Stimulated activated CD4-positive, alpha-beta T cell treated with anti-CD3 and anti-CD28 coated beads, Interleukin-4, amount 100 ng/mL, for 4 hours (primary cell): Measurements from ENCODE around the gene SHD.
"Not testable (repeated sequence)": the region's sequence is repeated elsewhere in the genome, so short reads cannot be mapped to it uniquely, and the experiment has no call there.

ENCODE experiments used
- DNase-seq, 2 experiments: peaks; one replicate each; pipeline ENCODE4 v3.0.0-alpha.2; 2020

SHD gene

DNA sequence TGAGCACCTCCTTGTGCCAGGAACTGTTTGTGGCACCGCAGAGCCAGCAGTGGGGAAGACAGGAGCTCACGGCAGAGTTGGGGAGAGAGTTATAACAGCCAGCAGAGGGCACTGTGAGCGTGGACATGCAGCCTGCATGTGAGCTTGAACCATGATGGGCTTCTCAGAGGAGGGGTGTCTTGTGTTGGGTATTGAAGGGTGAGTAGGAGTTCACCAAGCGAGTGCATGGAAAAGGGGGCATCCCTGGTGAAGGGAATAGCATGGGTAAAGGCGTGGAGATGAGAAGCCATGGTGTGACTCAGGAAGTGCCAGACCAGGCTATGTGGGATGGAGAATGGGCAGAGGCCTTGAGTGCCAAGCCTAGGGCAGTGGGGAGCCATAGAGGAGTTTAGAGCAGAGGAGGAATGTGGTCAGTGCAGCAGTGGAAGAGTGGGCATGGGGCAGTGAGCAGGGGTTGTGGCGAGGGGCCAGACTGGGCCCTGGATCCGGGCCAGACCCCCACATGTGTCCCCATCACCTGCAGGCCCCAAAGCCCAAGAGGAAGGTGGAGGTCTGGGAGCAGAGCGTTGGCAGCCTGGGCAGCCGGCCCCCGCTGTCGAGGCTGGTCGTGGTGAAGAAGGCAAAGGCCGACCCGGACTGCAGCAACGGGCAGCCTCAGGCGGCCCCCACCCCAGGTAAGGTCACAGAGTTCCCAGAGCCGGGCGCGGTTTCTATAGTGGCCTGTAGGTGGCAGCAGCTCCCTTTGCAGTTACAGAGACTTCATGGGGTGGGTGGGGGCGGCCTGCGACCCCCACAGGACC lies 11.8 kb upstream of the SHD start:
- peak; percentile 48 to 63 for DNase-seq

DNA sequence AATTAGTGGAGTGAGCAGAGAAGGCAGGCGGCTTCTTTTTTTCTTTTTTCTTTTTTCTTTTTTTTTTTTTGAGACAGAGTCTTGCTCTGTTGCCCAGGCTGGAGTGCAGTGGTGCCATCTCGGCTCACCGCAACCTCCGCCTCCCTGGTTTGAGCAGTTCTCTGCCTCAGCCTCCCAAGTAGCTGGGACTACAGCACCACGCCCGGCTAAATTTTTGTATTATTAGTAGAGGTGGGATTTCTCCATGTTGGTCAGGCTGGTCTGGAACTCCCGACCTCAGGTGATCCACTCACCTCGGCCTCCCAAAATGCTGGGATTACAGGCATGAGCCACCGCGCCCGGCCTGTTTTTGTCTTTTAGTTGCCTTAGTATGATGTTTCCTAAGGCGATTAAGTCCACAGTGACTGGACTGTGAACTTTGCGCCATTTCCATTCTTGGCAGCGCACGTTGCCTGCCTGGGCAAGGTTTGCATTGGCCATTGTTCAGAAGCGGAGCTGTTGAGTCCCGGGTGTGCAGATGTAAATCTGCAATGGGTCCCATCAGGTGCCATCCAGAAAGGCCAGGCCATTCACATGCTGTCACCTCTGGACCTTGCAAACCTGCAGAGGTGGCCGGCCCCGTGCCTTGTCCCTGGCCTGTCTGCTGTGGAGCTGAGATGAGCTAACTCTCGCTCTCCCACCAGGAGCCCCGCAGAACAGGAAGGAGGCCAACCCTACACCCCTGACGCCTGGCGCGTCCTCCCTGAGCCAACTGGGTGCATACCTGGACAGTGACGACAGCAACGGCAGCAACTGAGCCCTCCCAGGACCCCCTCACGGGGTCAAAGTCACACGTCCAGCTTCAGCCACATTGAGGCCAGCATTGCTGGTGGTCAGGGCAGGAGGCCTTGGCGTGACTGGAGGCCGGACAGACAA lies 10.9 kb upstream of the SHD start:
- DNase-seq = no peak

GRCh38 chr19:4268816-4269430 lies 10.1 kb upstream of the SHD start:
- no peak for DNase-seq

DNA sequence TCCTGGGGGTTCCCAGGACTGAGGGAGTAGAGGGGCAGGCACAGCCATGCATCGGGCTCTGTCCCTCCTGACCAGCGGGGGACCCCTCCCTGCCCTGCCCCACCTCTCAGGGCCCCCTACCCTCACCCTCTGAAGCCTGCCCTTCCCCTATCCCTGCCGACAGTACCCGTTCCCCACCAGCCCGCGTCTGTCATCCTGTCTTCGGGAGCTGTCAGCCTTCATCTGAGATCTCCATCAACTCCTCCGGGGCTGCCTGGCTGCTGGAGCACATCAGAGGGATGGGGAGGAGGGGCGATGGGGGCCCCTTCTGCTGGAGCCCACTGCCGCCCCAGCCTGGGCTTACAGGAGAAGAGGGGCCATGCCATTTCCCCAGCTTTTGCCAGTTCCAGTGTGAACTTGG lies 6.2 kb upstream of the SHD start:
- DNase-seq = no peak

DNA sequence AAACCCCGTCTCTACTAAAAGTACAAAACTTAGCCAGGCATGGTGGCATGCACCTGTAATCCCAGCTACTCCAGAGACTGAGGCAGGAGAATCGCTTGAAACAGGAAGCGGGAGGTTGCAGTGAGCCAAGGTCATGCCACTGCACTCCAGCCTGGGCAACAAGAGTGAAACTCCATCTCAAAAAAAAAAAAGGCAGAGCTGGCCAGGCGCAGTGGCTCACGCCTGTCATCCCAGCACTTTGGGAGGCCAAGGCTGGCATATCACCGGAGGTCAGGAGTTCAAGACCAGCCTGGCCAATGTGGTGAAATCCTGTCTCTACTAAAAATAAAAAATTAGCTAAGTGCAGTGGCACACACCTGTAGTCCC lies 4.8 kb upstream of the SHD start:
- DNase-seq = not testable (repeated sequence)

GRCh38 chr19:4277191-4277696 lies 1.8 kb upstream of the SHD start:
- no peak for DNase-seq

GRCh38 chr19:4278010-4278409 lies 1.1 kb upstream of the SHD start:
- no peak for DNase-seq

GRCh38 chr19:4279267-4279529 lies 132 bp downstream of the SHD start:
- no peak for DNase-seq

DNA sequence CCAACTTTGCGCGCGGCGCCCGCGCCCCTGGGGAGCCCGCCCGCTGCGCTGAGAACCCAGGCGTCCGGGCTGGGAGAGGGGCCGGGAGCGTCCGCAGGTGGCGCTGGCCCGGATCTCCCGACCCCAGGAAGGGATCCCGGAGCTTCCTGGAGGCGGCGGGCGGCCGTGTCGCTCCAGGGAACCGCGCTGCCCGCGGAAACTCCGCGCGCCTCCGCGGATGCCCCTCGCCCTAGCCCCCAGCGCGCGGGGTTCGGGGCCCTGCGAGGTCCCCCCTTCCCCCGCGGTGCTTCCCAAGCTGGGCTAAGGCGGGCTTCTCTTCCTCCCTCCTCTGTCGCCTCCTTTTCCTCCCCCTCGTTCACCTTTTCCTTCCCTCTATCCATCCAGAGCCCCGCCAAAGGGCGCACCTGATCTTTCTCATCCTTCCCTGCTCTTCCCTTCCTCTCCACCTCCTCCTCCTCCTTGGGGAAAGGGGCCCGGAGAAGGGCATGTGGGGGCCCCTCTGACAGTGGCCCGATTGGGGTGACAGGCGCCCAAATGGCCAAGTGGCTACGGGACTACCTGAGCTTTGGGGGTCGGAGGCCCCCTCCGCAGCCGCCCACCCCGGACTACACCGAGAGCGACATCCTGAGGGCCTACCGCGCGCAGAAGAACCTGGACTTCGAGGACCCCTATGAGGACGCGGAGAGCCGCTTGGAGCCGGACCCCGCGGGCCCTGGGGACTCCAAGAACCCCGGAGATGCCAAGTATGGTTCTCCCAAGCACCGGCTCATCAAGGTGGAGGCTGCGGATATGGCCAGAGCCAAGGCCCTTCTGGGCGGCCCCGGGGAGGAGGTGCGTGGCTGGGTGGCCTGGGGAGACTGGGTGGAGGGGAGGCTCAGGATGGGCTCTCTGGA lies 710 bp downstream of the SHD start:
- DNase-seq = no peak

- DNase-seq = no peak
Observed at GRCh38 chr19:4284176-4284958, 5.3 kb downstream of the SHD start.

DNA sequence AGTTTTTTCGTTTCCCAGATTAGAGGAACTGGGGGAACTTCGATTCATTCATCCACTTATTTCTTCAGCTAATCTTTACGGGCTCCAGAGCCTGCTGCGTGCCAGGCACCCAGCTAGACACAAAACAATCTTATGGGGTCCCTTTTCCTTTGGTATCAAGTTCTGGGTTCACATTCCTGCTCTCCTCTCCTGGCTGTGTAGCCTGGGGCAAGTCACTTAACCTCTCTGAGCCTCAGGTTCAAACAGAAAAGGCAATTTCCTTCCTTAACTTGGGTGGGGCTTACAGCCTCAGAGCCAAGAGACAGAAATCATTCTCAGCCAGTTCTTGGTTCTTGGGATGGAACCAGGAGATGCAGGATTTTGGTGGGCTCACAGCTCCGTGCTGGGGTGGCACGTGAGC lies 5.9 kb downstream of the SHD start:
- no peak for DNase-seq

GRCh38 chr19:4286141-4286540 lies 7.1 kb downstream of the SHD start:
- not testable (repeated sequence) for DNase-seq

GRCh38 chr19:4288091-4288777 lies 9.2 kb downstream of the SHD start:
- DNase-seq = no peak

DNA sequence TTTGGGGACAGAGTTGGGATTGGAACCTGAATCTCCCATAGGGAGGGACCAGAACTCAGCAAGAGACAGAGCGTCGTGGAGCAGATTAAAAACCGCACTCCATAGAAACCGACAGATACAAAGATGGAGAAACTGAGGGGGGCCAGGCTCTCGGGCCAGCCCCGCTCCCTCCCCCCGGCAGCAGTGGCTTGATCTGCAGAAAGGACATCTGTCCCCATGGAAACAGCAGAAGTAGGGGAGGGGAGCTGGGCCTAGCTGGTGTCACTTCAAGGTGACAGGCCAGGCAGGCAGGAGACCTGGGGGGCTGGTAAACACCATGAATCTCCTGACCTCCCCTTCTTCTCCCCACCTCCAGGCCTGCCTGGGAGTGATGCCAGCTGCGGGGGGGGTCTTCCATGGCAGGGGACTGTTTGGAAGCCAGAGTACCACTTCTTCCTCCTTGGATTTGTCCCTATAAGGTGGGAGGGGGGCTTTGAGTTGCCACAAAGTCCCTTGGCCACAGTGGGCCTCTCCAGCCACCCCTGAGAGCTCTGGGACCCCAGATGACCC lies 12.2 kb downstream of the SHD start:
- DNase-seq = no peak

- no peak for DNase-seq
Observed at GRCh38 chr19:4292515-4292914, 13.4 kb downstream of the SHD start.

DNA sequence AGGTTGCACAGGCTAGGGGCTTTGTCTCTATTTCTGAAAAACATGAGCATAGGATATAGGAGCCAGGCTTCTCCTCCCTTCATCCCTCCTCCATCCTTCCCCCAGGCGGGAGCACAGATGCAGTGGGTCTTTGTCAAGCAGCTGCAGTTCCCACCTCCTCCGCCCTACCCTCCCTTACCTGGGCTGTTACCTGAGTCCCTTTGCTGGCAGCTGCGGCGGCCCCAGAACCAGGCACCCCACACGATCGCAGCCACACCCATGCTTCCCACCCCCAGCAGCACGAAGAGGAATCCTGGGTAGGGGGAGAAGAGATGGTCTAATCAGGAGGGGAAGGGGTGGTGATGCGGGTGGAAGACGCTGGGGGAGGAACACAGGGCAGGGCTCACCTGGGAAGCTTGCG lies 15.3 kb downstream of the SHD start:
- no peak for DNase-seq

- DNase-seq = no peak
Observed at GRCh38 chr19:4295972-4296771, 17.1 kb downstream of the SHD start.

DNA sequence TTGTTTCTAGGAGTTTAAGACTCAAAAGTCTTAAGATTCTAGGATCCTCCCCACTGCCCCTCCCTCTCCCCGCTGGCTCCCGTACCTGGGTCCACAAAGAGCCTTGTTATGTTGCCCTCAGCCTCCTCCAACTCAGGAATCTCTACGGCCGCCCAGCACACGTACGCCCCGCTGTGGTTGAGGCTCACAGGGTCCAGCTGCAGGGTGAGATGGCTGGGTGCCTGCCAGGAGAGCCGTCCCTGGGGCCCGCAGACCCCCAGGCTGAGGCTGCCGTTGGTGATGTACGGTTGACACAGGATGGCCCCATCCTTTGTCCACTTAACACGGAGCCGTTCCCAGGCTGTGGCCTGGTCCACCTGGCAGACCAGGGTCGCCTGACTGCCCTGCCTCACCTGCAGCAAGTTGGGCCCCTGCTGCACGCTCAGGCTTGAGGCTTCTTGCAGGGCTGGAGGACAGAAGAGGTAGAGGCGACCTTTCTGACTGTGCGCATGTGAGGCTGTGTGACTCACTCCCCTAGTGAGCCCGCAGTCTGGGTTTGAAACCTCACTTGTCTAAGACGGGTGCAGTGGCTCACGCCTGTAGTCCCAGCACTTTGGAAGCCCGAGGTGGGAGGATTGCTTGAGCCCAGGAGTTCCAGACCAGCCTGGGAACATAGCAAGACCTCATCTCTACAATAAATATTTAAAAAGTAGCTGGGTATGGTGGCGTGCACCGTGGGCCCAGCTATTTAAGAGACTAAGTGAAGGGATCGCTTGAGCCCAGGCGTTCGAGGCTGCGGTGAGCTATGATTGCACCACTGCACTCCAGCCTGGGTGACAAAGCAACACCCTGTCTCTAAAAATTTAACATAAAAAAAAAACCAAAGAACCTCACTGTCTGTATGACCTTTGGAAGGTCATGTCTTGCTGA lies 19.1 kb downstream of the SHD start:
- DNase-seq = peak in 1 of 2 experiments; percentile 13
